Neuron (in vitro differentiated cells): ENCODE results near the gene TMEM207.

Experiments used
- H2AFZ ChIP-seq: one replicate; pipeline ENCODE4 v1.6.1; 2013; ENCODE audit warnings: low read depth, mild to moderate bottlenecking, inconsistent platforms, low read length, moderate library complexity
- H3K27me3 ChIP-seq: one replicate; pipeline ENCODE4 v1.6.1; 2013; ENCODE audit warnings: low read length; ENCODE audit not compliant: insufficient read depth
- H3K36me3 ChIP-seq: one replicate; pipeline ENCODE4 v1.6.1; 2013; ENCODE audit warnings: low read length; ENCODE audit not compliant: insufficient read depth
- H3K4me1 ChIP-seq: one replicate; pipeline ENCODE4 v1.6.1; 2013; ENCODE audit warnings: low read length; ENCODE audit not compliant: insufficient read depth
- H3K4me3 ChIP-seq: 2 replicates; pipeline ENCODE4 v1.5.1; 2013; ENCODE audit warnings: mild to moderate bottlenecking, low read length, moderate library complexity
- H3K9me3 ChIP-seq: one replicate; pipeline ENCODE4 v1.6.1; 2013; ENCODE audit warnings: low read length

TMEM207 gene

DNA sequence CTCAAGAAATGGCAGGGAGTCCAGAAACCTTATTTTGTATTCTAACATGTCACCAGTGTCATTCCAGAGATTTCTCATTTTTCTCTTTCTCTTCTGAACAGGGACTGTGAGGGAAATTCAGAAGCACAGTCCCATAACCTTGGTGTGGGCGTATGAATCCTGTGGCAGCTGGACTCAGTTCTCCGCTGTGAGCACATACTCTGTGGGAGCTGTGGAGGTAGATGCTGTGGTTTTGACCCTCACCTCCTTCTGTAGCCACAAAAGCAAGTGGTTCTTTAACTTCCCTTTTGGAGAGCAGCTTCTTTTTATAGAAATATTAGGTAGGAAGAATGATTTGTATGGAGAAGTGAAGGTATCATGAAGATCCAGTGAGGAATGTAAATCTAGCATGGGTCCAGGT lies 13.4 kb downstream of the TMEM207 start:
- Histone ChIP-seq H3K4me3 (no peak overlapping the region), H3K27me3 (no peaks in the 10 kb centered on the region), H3K9me3 (no peaks in the 10 kb centered on the region), H2AFZ (no peak overlapping the region), H3K4me1 (no peaks in the 10 kb centered on the region), H3K36me3 (no peaks in the 10 kb centered on the region)

DNA sequence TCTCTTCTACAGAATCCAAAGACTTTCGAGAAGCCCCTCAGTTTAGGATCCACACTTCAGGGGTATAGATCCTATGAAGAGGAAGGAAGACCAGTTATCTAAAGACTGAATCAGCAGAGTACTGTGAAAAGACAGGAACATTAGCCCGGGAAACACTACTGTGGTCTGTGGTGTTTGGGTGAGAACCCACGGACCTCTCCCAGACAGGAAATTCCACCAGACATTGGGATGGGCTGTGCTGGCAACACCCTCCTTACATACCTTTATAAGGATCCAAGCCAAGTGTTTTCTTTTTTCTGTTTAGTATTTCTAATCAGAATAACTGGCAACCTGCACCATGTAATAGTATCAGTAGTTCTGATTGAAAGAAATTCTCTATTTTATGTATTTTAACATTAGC lies 14.1 kb downstream of the TMEM207 start:
- Histone ChIP-seq H3K4me3 (no peak overlapping the region), H3K36me3 (no peaks in the 10 kb centered on the region), H2AFZ (no peak overlapping the region), H3K4me1 (no peaks in the 10 kb centered on the region), H3K9me3 (no peaks in the 10 kb centered on the region), H3K27me3 (no peaks in the 10 kb centered on the region)

DNA sequence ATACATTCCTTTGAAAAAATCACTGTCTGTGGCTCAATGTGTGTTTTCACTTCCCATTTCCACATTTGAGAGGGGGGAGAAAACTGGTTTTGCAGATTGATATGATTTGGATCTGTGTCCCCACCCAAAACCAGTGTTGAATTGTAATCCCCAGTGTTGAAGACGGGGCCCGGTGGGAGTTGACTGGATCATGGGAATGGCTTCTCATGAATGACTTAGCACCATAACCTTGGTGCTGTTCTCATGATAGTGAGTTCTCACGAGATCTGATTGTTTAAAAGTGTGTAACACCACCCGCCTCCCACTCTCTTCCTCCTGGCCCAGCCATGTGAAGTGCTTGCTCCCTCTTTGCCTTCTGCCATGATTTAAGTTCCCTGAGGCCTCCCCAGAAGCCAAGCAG lies 16.1 kb downstream of the TMEM207 start:
- H2AFZ ChIP-seq, result no peak overlapping the region
- H3K9me3 ChIP-seq, result no peaks in the 10 kb centered on the region
- H3K36me3 ChIP-seq, result no peaks in the 10 kb centered on the region
- no peaks in the 10 kb centered on the region for H3K27me3 ChIP-seq
- no peak overlapping the region for H3K4me3 ChIP-seq
- H3K4me1 ChIP-seq, result no peaks in the 10 kb centered on the region

DNA sequence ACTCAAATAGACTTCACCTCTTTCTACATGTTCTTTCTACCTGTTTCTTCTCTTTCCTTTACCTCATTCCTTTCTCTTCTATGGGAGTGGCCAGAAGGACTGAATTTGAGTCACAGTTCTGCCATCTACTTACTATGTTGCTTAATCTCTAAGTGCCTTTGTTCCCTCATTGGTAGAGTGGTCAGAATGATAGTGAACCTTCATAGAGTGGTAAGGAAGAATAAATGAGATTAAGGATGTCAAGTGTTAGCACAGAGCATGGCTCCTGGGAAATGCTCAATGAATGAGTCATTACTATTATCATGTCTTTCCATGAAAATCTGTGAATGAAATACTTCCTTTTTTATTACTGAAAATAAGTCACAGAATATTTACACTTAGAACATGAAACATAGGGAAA lies 17.5 kb downstream of the TMEM207 start:
- no peaks in the 10 kb centered on the region for H3K36me3 ChIP-seq
- H3K27me3 ChIP-seq, result no peaks in the 10 kb centered on the region
- H3K4me3 ChIP-seq, result no peak overlapping the region
- no peaks in the 10 kb centered on the region for H3K4me1 ChIP-seq
- no peaks in the 10 kb centered on the region for H3K9me3 ChIP-seq
- H2AFZ ChIP-seq, result no peak overlapping the region

DNA sequence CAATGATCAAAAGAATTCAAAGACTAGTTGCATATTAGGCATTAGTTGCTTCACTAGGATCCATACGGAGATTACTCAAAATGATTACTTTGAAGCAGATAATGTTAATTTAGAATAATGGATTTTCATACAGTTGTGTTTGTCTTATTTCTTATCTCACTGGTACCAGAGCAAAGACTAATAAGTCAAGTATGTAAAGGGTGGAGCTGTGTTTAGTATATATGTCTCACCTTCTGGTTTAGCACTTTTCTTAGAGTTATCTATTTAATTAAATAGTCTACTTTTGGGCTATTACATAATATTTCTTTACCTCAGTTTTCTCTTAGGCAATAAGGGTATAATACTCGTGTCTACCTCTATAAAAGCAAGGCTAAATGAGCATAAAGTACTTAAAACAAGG lies 18.8 kb downstream of the TMEM207 start:
- H3K4me3 ChIP-seq, result no peak overlapping the region
- H3K9me3 ChIP-seq, result no peaks in the 10 kb centered on the region
- H3K4me1 ChIP-seq, result no peaks in the 10 kb centered on the region
- no peaks in the 10 kb centered on the region for H3K36me3 ChIP-seq
- H3K27me3 ChIP-seq, result no peaks in the 10 kb centered on the region
- no peak overlapping the region for H2AFZ ChIP-seq

DNA sequence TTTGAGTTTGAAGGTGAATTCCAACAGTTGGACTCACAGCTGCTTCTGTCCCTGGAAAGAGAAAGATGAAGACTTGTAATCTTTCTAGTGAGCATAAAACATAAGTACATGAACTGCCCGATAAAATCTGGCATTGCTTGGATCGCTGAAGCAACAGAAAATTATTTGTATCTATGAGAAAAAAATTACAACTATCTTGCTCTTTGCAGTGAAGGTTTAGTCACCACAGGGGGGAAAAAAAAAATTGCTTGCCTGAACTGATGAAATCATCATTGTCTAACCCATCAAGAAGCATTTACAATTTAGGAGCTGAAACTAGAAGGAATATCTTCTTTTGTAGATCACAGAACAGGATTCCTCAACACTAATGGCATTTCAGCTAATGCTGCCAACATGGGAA lies 20.0 kb downstream of the TMEM207 start:
- Histone ChIP-seq H3K4me3 (no peak overlapping the region), H3K36me3 (no peaks in the 10 kb centered on the region), H2AFZ (no peak overlapping the region), H3K9me3 (no peaks in the 10 kb centered on the region), H3K27me3 (no peaks in the 10 kb centered on the region), H3K4me1 (no peaks in the 10 kb centered on the region)

DNA sequence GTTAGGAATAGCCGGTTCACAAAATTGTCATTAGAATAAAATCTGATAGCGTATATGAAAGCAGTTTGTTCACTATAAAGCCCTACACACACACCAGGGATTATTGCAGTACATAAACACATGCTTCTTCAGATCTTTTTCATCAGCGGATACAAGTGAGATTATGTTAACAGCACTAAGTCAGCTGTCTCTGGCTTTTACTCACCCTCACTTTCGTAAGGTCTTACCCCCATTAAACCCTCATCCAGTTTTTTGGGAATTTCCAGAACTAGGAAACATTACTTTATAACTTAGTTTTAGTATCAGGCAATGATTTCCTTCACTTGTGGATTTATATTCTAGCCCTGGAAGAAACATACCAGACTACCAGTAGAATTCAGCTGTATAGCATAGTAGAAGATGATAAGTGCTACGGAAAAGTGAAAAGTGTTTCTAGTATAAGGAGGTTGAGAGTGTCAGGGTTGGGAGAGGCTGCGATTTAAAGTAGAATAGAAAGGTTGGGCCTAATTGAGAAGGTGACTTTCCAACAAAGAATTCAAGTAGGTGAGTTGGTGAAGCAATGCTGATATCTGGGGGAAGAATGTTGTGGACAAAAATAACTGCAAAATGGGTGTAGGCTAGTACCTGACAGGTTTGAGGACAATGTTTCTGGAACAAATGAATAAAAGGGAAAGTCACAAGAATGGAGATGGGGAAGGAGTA lies 22.7 kb downstream of the TMEM207 start:
- H3K4me3 ChIP-seq, result no peak overlapping the region
- no peaks in the 10 kb centered on the region for H3K27me3 ChIP-seq
- H3K4me1 ChIP-seq, result no peaks in the 10 kb centered on the region
- H2AFZ ChIP-seq, result no peak overlapping the region
- no peaks in the 10 kb centered on the region for H3K9me3 ChIP-seq
- no peaks in the 10 kb centered on the region for H3K36me3 ChIP-seq

DNA sequence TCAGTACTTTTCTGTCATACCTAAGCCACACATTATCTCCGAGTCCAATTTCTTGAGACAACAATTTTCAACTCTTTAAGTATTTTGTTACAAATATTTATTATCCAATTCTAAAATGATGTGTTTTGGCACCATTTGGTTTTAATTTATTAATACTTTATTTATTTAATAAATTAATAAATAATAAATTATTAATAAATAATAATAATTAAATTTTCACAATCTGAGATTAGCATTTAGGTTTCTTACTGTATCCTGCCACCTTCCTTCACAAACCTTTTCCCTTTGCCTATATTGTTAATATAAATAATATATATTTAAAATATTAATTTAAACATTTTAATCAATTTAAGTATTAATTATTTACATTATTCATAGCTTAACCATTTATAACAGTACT lies 23.9 kb downstream of the TMEM207 start:
- H3K9me3 ChIP-seq, result no peaks in the 10 kb centered on the region
- H3K4me3 ChIP-seq, result no peak overlapping the region
- H3K36me3 ChIP-seq, result no peaks in the 10 kb centered on the region
- H2AFZ ChIP-seq, result no peak overlapping the region
- no peaks in the 10 kb centered on the region for H3K27me3 ChIP-seq
- no peaks in the 10 kb centered on the region for H3K4me1 ChIP-seq

DNA sequence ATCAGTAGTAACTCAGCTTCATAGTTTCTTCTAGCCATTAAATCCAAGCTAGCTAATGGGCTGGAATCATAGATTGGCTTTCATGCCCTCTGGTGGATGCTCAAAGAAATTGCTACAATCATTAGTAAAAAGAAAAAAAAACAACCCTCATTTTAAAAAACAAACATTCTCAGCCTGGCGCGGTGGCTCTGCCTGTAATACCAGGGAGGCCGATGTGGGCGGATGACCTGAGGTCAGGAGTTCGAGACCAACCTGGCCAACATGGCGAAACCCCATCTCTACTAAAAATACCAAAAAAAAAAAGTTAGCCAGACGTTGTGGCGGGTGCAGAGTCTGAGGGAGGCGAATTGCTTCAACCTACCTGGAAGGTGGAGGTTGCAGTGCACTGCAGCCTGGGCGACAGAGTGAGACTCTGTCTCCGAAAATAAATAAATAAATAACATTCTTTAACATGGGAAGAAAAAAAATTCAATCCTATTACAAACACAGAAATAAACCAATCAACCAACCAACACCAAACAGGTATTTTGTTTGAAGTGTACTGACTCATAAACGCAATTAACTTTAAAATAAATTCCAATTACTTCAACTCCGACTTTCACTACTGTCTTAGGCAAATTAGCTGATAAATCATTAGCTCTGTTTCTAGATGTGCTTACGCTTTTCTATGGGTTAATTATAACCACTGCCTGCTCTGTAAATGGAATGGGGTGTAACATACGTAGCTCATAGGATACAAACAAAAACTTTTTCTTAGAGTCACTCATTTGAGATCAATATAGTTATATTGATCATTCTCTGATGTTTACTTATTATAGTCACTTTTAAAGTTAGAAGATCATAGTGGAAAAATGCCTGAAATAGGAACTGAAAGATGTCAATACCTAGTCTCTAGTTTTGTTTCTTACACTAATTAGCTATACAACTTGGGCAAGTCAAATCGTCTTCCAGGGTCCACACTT lies 24.9 kb downstream of the TMEM207 start:
- Histone ChIP-seq H3K27me3 (no peaks in the 10 kb centered on the region), H2AFZ (no peak overlapping the region), H3K9me3 (no peaks in the 10 kb centered on the region), H3K4me3 (no peak overlapping the region), H3K36me3 (no peaks in the 10 kb centered on the region), H3K4me1 (no peaks in the 10 kb centered on the region)

DNA sequence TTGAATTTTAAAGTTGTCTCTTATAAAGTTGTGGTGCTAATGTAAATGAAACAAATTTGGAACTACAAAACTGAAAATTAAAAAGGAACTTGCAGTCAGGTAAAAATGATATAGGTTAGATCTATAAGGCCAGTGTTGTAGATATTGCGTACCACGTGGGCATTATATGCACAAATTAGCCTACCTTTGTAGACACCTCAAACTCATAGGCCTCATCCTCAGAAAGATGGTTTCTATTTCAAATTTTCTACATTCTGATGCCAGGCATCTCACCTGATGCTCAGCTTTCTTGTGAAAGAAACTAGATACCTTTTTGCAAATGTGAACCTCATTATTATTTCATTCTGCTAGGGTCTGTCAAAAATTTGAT lies 25.6 kb downstream of the TMEM207 start:
- no peaks in the 10 kb centered on the region for H3K4me1 ChIP-seq
- H2AFZ ChIP-seq, result no peak overlapping the region
- no peaks in the 10 kb centered on the region for H3K9me3 ChIP-seq
- no peaks in the 10 kb centered on the region for H3K27me3 ChIP-seq
- no peaks in the 10 kb centered on the region for H3K36me3 ChIP-seq
- H3K4me3 ChIP-seq, result no peak overlapping the region

DNA sequence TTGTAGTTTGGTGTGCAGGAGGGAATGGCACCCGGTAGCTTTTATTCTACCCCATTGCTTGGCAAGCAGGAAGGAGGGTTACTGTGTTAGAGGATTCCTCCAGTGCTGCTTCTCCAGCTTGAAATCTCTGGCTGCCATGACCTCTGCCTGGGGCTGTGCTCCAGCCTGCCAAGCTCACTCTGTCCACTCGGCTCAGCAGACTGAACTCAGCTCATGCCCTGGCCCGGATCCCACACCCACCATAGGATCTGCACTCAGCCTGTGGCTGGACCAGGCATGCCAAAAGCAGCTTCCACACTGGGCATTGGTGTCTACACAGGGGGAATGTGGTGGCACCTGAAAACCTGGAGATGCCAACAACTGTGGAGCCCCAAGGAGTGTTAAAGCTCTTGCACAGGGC lies 35.4 kb downstream of the TMEM207 start:
- Histone ChIP-seq H3K9me3 (no peaks in the 10 kb centered on the region), H3K36me3 (no peaks in the 10 kb centered on the region), H3K27me3 (no peaks in the 10 kb centered on the region), H3K4me3 (no peak overlapping the region), H3K4me1 (no peaks in the 10 kb centered on the region), H2AFZ (no peak overlapping the region)

DNA sequence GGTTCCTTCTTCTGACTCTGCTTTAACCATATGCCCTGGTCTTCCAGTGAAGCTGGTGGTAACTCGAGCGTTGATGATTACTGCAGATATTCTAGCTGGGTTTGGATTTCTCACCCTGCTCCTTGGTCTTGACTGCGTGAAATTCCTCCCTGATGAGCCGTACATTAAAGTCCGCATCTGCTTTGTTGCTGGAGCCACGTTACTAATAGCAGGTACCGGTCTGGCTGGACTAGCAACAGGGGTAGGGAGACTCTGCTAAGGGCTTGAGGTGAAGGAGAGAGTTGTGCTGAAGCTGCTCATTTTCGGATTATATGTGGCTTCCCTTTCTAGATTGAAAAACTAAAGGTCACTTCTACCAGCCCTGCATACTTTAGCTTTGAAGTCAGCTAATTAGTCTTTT lies 45.0 kb downstream of the TMEM207 start:
- no peaks in the 10 kb centered on the region for H3K27me3 ChIP-seq
- no peak overlapping the region for H2AFZ ChIP-seq
- no peaks in the 10 kb centered on the region for H3K36me3 ChIP-seq
- H3K9me3 ChIP-seq, result no peaks in the 10 kb centered on the region
- no peaks in the 10 kb centered on the region for H3K4me1 ChIP-seq
- no peak overlapping the region for H3K4me3 ChIP-seq

DNA sequence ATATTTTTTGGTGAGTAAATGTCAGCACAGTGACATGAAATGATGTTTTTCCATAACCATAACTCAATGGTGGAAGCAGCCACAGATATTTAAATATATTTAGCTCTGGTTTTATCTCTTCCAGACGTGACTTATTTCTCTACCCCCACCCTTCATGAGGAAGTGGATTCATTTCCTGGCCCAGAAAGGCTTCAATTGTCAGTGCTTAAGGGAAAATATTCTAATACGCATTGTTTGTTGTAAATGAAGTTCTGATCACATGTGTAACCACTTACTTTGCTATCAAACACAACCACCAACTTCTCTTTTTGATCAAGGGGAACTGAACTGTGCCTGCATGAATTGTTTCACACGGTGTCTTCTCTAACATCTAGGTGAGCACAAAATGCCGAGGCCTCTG lies 47.7 kb downstream of the TMEM207 start:
- Histone ChIP-seq H3K9me3 (no peaks in the 10 kb centered on the region), H2AFZ (no peak overlapping the region), H3K4me1 (no peaks in the 10 kb centered on the region), H3K27me3 (no peaks in the 10 kb centered on the region), H3K36me3 (no peaks in the 10 kb centered on the region), H3K4me3 (no peak overlapping the region)
